GM18909 (cell line): ENCODE results near the gene SLC1A3.
"Not testable (repeated sequence)": the region's sequence is repeated elsewhere in the genome, so short reads cannot be mapped to it uniquely, and the experiment has no call there.

Experiments used
- ATAC-seq: cut with Tn5 transposase; IDR thresholded peaks from one replicate; pipeline ENCODE4 v1.9.1; 2021; ENCODE audit warnings: mild to moderate bottlenecking; ENCODE audit not compliant: unreplicated experiment, poor library complexity

SLC1A3 gene

GRCh38 chr5:36606428-36607113, at the start of gene SLC1A3:
SLC1A3 (plus strand) TSS chr5:36606606; CDS start chr5:36608424, 1,818 bp downstream.
- ATAC-seq, result peak; percentile 93

- no peak for ATAC-seq
These were observed 47.8 kb upstream of the SLC1A3 start for GRCh38 chr5:36558641-36559040.

- no peak for ATAC-seq
These were observed 44.8 kb upstream of the SLC1A3 start for GRCh38 chr5:36561601-36562000.

GRCh38 chr5:36569491-36569890, 36.9 kb upstream of the SLC1A3 start:
- no peak for ATAC-seq

- no peak for ATAC-seq
These were observed 35.9 kb upstream of the SLC1A3 start for GRCh38 chr5:36570301-36571095.

GRCh38 chr5:36571401-36572042, 34.9 kb upstream of the SLC1A3 start:
- no peak for ATAC-seq

- ATAC-seq, result no peak
These were observed 33.0 kb upstream of the SLC1A3 start for GRCh38 chr5:36573438-36573837.

GRCh38 chr5:36575361-36575781, 31.0 kb upstream of the SLC1A3 start:
- ATAC-seq, result no peak

GRCh38 chr5:36576721-36577120, 29.7 kb upstream of the SLC1A3 start:
- ATAC-seq, result no peak

GRCh38 chr5:36579858-36580257, 26.5 kb upstream of the SLC1A3 start:
- not testable (repeated sequence) for ATAC-seq

GRCh38 chr5:36581070-36581469, 25.3 kb upstream of the SLC1A3 start:
- no peak for ATAC-seq

GRCh38 chr5:36584009-36584875, 22.2 kb upstream of the SLC1A3 start:
- no peak for ATAC-seq

GRCh38 chr5:36585701-36586100, 20.7 kb upstream of the SLC1A3 start:
- ATAC-seq, result no peak

GRCh38 chr5:36587354-36587753, 19.1 kb upstream of the SLC1A3 start:
- ATAC-seq, result no peak

GRCh38 chr5:36589735-36590134, 16.7 kb upstream of the SLC1A3 start:
- not testable (repeated sequence) for ATAC-seq

GRCh38 chr5:36590513-36591286, 15.7 kb upstream of the SLC1A3 start:
- ATAC-seq, result no peak

- no peak for ATAC-seq
These were observed 12.5 kb upstream of the SLC1A3 start for GRCh38 chr5:36593867-36594266.

GRCh38 chr5:36596247-36596646, 10.2 kb upstream of the SLC1A3 start:
- no peak for ATAC-seq

- no peak for ATAC-seq
These were observed 9.7 kb upstream of the SLC1A3 start for GRCh38 chr5:36596756-36597155.

GRCh38 chr5:36598045-36598444, 8.4 kb upstream of the SLC1A3 start:
- ATAC-seq, result no peak
